Mesothelial cell of epicardium (in vitro differentiated cells): Measurements from ENCODE around the gene RNF213. TPM values are rescaled to one million over a fixed set of nuclear protein-coding genes. Genes with fewer than 3 reads are reported as not detected.
"Not testable (repeated sequence)": the region's sequence is repeated elsewhere in the genome, so short reads cannot be mapped to it uniquely, and the experiment has no call there.

Experiments
- DNase-seq, 2 experiments: peaks; one replicate each; pipeline ENCODE4 v3.0.0; 2021; ENCODE audit warnings: low spot score in 2 of 2; ENCODE audit not compliant: unreplicated experiment in 2 of 2
- H3K27ac Mint-ChIP-seq: 2 replicates; pipeline ENCODE4 v1.8.0; 2021; ENCODE audit warnings: mixed read lengths
- H3K27me3 Mint-ChIP-seq: 2 replicates; pipeline ENCODE4 v1.8.0; 2021; ENCODE audit warnings: low read depth, mixed read lengths
- H3K36me3 Mint-ChIP-seq: 2 replicates; pipeline ENCODE4 v1.8.0; 2021; ENCODE audit warnings: mixed read lengths
- H3K4me1 Mint-ChIP-seq: 2 replicates; pipeline ENCODE4 v1.8.0; 2021; ENCODE audit warnings: mixed read lengths
- H3K4me3 Mint-ChIP-seq: 2 replicates; pipeline ENCODE4 v1.8.0; 2021; ENCODE audit warnings: mild to moderate bottlenecking, moderate library complexity, mixed read lengths
- H3K9me3 Mint-ChIP-seq: 2 replicates; pipeline ENCODE4 v1.8.0; 2021; ENCODE audit warnings: mixed read lengths
- CTCF ChIP-seq: fragments of 200-600 bp; sonication (generic); IDR thresholded peaks from one replicate; pipeline ENCODE4 v1.5.0; 2021; ENCODE audit warnings: antibody characterized with exemption; ENCODE audit not compliant: unreplicated experiment
- total RNA-seq: library from RNA; stranded (reverse); gene quantifications from 3 replicates; pipeline ENCODE4 v1.2.1, GENCODE V29; 2021

Gene RNF213
- total RNA-seq, 1 donor from 2014 or later, result 76.7 TPM

- no peak for TF ChIP-seq CTCF
- Mint-ChIP-seq H3K9me3 (no peaks in the 10 kb centered on the region), H3K4me3 (no peak overlapping the region), H3K27ac (no peak overlapping the region), H3K4me1 (peaks cover 11% of the 10 kb centered on the region), H3K27me3 (no peaks in the 10 kb centered on the region), H3K36me3 (peaks cover 2% of the 10 kb centered on the region)
- DNase-seq, result no peak
These were observed 4.7 kb upstream of the RNF213 start for GRCh38 chr17:80256034-80256350.

- no peaks in the 10 kb centered on the region for H3K9me3 Mint-ChIP-seq
- no peaks in the 10 kb centered on the region for H3K36me3 Mint-ChIP-seq
- no peak for DNase-seq
- no peak overlapping the region for H3K4me3 Mint-ChIP-seq
- no peak for TF ChIP-seq CTCF
- H3K27me3 Mint-ChIP-seq, result no peaks in the 10 kb centered on the region
- H3K27ac Mint-ChIP-seq, result peak overlapping the region; percentile 54
- H3K4me1 Mint-ChIP-seq, result peaks cover 23% of the 10 kb centered on the region
These were observed 2.9 kb upstream of the RNF213 start for GRCh38 chr17:80257716-80258213.

- not testable (repeated sequence) for H3K27me3 Mint-ChIP-seq, DNase-seq, H3K36me3 Mint-ChIP-seq, H3K9me3 Mint-ChIP-seq
- Mint-ChIP-seq H3K4me3 (peak overlapping the region; percentile 44), H3K4me1 (peaks cover 23% of the 10 kb centered on the region), H3K27ac (peak overlapping the region; percentile 54)
These were observed 2.4 kb upstream of the RNF213 start for GRCh38 chr17:80258296-80258695.

GRCh38 chr17:80259457-80260068 lies 1.1 kb upstream of the RNF213 start:
- TF ChIP-seq CTCF, result no peak
- H3K4me1 Mint-ChIP-seq, result peaks cover 19% of the 10 kb centered on the region
- peaks cover 1% of the 10 kb centered on the region for H3K36me3 Mint-ChIP-seq
- H3K27me3 Mint-ChIP-seq, result no peaks in the 10 kb centered on the region
- H3K9me3 Mint-ChIP-seq, result no peaks in the 10 kb centered on the region
- no peak for DNase-seq
- peak overlapping the region; percentile 85 for H3K4me3 Mint-ChIP-seq
- peak overlapping the region; percentile 93 for H3K27ac Mint-ChIP-seq

GRCh38 chr17:80260069-80260535 lies 550 bp upstream of the RNF213 start:
- Mint-ChIP-seq H3K27me3 (no peaks in the 10 kb centered on the region), H3K36me3 (peaks cover 4% of the 10 kb centered on the region), H3K9me3 (no peaks in the 10 kb centered on the region), H3K27ac (peak overlapping the region; percentile 93), H3K4me3 (peak overlapping the region; percentile 85), H3K4me1 (peaks cover 14% of the 10 kb centered on the region)
- no peak for TF ChIP-seq CTCF
- DNase-seq, result peak; percentile 65 to 79

GRCh38 chr17:80261159-80261894 lies 675 bp downstream of the RNF213 start:
- Mint-ChIP-seq H3K27me3 (no peaks in the 10 kb centered on the region), H3K9me3 (no peaks in the 10 kb centered on the region), H3K4me3 (peak overlapping the region; percentile 78), H3K4me1 (peaks cover 14% of the 10 kb centered on the region), H3K36me3 (peaks cover 10% of the 10 kb centered on the region), H3K27ac (peak overlapping the region; percentile 85)
- peak in 1 of 2 experiments; percentile 58 for DNase-seq
- no peak for TF ChIP-seq CTCF
